Medulla oblongata (tissue), 1 donor: ENCODE data around the gene ADIPOR2.
A peak's percentile ranks its signal among the peaks of the same experiment; 100 is the strongest.

Source experiments
- DNase-seq: peaks from one replicate; pipeline ENCODE4 v3.0.0-alpha.2; 2015; ENCODE audit errors: extremely low spot score

Gene ADIPOR2

GRCh38 chr12:1830401-1830845 is 139.6 kb downstream of the ADIPOR2 start:
- DNase-seq: no peak

DNA sequence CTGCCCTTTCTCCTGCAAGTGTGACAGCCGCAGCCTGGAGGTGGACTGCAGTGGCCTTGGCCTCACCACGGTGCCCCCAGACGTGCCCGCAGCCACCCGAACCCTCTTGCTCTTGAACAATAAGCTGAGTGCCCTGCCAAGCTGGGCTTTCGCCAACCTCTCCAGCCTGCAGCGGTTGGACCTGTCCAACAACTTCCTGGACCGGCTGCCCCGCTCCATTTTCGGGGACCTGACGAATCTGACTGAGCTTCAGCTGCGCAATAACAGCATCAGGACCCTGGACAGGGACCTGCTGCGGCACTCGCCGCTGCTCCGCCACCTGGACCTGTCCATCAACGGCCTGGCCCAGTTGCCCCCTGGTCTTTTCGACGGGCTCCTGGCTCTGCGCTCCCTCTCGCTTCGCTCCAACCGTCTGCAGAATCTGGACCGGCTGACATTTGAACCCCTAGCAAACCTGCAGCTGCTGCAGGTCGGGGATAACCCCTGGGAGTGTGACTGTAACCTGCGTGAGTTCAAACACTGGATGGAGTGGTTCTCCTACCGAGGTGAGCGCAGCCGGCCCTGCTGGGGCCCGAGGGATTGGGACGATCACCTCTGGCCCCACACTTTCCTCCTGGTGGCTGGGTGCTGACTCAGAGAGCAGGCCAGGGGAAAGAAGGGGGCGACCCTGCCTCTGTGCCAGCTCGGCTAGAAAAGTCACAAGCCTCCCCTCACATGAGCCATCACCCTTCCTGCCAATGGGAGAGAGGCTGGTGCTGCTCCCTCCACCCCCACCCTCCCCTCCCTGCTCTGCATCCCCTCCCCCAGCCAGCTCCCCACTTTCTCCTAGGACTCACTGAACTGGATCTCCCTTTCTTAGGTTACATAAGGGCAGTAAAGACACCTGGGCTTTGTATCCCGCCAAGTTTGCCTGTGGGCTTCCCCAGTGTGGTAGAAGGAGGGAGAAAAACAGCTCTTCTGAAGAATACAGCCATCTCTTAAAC is 140.4 kb downstream of the ADIPOR2 start:
- DNase-seq: no peak

DNA sequence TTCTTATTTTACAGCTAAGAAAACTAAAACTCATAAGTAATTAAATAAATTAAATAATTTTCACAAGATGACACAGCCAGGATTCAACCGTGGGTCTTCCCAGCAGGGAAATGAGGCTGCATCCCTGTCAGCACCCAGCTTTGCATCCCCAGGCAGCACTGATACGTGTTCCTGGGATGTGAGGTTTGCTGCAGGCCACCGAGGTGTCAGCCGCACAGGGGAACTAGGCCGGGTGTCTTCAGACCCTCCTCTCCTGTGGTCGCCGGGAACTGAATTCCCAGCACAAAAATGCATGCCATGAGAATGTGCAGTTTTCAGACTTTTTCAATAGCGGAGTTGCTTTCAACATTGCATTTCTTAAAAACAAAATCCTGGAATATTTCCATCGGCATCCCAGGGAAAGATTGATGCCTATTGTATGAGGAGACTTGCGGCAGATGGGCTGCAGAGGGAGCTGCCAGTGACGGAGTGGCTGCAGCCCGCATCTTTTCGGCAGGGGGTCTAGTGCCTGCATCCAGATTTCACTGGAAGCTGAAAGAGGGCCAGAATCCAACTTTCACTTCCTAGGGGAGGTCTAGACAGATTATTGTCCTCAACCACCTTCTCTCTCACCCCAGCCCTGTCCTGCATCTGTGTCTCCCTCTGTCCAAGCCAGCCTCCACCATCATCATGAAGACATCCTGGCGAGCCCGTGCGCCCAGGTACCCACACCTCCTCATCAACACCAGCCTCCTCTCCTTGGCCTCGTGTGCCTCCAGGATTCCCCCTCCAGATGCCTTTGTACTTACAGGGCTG is 142.1 kb downstream of the ADIPOR2 start:
- no peak for DNase-seq

GRCh38 chr12:1833596-1834028 is 142.7 kb downstream of the ADIPOR2 start:
- no peak for DNase-seq

DNA sequence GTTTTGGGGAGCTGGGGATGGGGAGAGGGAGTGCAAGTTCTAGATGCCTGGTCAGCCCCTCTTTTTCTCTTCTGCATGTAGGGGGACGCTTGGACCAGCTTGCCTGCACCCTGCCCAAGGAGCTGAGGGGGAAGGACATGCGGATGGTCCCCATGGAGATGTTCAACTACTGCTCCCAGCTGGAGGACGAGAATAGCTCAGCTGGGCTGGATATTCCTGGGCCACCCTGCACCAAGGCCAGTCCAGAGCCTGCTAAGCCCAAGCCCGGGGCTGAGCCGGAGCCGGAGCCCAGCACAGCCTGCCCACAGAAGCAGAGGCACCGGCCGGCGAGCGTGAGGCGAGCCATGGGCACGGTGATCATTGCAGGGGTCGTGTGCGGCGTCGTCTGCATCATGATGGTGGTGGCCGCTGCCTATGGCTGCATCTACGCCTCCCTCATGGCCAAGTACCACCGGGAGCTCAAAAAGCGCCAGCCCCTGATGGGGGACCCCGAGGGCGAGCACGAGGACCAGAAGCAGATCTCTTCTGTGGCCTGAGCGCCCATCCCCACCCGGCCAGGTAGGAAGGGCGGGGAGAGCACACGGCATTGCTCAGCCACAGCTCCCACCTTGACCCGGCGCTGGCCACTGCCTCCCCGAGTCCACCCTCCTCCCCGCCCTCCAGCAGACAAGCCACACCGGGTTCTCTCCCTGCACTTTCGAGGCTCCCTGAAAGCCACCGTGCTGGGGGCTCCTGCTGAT is 143.5 kb downstream of the ADIPOR2 start:
- no peak for DNase-seq

DNA sequence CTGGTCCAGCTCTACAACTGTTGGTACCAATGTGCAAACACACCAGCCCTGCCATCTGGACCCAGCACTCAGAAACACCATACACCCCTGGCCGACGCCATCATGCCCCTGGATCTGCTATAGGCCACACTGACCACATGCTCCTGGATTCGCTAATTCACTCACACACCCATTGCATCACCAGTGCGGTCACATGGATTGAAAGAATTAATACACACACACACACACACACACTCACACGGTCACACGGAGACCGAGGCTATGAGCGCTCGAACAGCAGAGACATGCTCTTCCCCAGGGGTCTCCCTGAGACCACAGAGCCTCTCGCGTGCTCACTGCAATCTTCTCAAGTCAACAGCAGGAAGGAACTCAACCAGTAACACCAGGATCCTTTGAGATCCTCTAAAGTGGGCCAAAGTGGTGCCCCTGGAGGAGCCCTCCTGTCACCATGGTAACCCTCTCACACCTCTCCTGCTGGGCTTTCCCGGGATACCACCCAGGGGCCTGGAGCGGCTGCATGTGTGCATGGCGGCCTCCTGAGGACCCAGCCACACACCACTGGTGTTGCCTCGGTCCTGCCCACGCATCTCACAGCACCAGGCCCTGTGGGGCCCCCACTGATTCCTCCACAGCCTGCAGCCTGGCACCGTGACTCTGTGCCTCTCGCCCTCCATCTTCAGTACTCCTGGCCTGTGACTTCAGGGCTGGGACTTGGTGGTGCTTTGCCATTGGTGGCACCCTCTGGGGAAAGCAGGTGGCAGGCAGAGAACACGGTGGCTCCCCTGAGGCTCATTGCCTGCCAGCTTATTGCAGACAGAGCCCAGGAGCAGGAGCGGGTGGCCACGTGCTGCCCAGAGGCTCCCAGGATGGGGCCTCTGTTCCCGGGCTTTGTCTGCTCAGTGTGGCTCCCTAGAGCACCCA is 144.6 kb downstream of the ADIPOR2 start:
- no peak for DNase-seq

DNA sequence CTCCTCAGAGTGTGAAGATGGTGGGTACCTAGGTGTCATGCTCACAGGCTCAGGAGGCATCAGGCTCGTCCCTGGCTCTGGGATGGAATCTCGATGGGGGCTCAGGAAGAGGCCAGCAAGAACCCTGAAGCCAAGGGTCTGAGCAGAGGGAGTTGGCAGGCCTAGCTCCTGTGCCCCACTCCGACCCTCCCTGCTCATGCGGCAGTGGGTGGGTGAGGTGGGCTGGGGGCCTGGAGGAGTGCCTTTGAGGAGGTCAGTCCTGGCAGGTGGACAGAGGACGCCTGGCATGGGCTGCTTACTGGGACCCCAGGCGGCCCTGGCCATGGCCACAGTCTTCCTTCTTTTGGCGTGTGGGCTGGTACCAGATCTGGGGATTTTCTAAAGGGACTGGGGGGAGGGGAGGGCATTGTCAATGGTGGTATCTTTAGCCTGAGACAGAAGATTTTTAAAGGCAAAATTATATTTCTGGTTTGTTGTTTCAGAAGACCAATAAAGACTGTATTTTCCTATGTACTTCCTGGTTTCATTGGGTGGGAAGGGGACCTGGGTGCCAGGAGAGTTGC is 145.5 kb downstream of the ADIPOR2 start:
- no peak for DNase-seq

GRCh38 chr12:1836854-1837421 is 146.1 kb downstream of the ADIPOR2 start:
- peak; percentile 55 for DNase-seq

DNA sequence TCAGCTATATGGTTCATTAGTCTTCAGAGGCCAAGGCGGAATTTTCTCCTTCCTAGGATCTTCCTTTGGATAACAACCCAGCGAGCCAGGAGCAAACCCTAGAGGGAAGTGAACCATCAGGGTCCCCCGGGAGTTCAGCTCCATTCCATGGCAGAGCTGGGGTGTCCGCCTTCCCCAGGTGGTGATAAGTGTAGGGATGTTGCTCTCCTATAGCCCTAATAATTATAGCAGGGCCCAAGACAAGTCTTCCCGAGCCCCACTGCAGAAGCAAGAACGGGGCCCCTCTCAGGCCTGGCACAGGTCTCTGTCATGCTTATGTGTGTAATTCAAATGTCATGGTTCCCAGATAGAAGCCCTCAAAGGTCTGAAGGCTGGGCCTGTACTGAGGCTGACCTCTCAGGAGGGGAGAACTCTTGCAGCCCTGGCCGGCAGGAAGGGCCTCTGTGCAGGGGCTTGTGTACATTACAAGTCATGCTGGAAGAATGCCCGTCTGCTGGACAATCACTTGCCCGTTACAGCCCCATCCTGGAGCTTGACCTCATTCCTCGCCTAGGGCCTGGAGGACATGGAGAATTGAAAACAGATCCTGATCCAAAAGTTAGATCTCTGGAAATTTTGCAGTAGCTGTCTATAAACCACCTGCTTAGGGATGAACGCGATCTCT is 146.8 kb downstream of the ADIPOR2 start:
- no peak for DNase-seq
